Cerebellar nuclear complex (tissue), 1 donor: ENCODE measurements around the gene TSPEAR.
"Not testable (repeated sequence)": the region's sequence is repeated elsewhere in the genome, so short reads cannot be mapped to it uniquely, and the experiment has no call there.

Source experiments
- DNase-seq, 2 experiments: peaks; one replicate each; lab custom pipeline; 2025; lab: John Stamatoyannopoulos, UW

Gene TSPEAR

DNA sequence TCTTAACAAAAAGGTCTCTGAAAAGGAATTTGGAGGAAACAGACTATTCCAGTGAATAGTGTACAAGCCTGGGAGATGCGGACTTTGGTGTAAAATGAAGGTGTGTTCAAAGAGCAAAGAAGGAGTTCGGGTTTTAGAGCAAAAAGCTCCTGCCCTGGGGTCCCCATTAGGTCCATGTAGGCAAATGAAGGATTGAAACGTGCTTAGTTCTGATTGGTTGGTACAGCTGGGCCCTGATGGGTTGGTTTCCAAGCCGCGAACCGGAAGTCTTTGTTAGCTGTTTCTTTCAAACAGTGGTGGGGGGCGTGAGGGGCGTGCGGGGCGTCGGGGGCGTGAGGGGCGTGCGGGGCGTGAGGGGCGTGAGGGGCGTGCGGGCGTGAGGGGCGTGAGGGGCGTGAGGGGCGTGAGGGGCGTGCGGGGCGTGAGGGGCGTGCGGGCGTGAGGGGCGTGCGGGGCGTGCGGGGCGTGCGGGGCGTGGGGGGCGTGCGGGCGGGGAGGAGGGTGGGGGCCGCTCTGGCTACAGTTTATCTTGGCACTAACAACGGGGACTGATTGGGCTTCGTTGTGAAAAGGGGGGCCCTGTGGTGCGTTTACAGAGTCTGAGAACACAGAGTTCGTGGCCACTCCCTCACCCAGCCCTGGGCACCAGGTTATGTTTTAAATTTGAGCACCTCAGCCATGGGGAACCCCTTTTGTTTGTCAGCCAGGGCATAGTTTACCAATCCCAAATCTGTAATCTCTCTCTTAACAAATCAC, 226.7 kb downstream of the TSPEAR start:
- DNase-seq: no peak

DNA sequence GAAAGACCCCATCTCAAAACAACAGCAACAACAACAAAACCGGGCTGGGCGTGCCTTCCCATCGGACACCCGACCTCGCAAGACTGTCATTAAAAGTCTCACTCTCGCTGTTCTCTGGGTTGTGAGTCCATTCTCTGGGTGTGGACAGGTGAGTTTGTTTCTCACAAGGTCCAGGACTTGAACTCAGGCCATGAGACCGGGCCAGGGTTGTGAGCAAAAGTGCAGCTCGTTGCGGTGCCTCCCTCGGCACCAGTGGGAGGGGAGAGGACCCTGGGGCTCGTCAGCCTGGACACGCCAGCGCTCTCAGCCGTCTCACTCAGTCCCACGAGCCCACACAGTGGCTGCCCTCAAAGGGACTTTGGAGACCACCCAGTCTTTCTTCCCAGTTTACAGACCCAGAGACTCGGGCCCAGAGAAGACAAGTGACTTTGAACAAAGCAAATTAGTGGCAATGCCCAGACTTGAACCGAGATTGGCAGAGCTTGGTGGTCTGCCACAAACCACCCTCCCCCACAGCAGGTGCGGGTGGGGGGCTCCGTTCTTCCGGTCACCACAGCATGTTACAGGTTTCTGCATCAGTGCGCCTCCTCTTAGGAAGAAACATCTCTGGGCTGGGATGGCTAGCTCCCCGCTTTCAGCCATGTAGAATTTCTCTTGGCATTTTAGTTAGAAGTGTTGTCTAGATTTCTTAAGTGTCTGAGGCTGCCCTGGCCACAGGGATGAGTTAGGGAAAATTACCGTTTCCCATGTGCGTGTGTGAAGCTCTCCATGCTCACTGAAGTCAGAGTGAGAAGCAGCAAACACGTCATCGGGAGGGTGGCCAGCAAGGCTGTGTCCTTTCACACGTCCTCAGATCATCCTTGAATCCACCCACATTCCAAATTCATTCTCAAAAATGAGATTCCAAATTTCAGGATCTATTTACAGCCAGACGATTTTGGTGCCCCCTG, 227.8 kb downstream of the TSPEAR start:
- DNase-seq: no peak

DNA sequence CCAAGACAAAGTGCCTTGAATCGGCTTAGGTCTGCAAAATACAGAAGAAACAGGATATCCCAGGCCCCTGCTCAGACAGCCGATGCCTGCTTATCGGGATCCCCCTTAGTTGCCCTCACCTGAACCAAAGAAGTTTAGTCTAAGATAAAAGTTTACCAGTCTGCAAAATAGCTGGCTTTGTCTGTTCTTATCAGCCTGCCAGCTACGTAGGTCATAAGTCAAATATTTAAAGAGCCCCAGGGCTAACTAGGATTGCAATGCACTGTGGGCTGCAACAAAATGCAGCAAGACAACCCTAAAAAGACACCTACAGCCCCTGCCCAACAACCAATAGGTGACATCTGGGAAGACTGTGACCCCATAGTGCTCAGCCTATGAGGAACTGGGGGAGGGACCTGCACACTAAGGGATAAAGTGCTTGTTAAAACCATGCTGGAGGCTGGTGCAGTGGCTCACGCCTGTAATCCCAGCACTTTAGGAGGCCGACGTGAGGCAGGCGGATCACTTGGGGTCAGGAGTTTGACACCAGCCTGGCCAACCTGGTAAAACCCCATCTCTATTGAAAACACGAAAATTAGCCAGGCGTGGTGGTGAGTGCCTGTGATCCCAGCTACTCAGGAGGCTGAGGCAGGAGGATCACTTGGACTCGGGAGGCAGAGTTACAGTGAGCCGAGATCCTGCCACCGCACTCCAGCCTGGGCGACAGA, 228.6 kb downstream of the TSPEAR start:
- DNase-seq: no peak

DNA sequence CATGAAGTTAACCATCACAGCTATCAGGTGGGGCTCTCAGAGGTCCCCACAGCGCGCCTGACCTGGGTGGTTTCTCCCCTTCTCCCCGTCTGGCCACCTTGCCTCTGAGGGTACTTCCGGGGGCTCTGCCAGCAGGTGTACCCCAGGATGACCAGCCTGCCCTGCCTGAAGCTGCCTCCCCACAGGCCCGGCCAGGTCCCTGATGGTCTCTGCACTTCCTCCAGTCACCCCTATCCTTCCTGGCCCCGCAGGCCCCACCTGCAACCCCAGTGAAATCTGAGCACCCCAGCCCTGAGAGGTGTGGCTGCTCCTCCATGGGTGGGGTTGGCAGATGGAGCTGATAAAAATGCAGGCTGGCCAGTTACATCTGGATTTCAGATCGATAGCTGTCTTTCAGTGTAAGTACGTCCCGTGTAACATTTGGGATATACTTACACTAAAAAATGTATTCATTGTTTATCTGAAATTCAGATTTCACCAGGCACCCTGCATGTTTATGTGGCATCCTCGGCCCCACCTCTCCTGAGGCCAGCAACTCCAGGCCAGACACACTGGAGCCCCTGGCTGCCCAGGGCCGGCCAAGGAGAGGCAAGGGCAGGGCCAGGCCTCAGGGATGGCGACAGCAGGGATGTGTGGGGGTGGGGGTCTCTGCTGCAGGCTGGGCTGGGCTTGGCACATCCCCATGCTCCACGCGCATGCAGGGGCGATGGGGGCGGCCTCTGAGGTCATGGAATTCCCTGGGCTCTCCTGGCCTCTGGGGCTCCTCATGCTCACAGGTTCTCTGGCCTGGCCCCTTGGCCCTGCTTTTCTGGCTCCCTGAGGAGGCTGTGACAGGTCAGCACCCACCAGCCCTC, 230.9 kb downstream of the TSPEAR start:
- DNase-seq: no peak

DNA sequence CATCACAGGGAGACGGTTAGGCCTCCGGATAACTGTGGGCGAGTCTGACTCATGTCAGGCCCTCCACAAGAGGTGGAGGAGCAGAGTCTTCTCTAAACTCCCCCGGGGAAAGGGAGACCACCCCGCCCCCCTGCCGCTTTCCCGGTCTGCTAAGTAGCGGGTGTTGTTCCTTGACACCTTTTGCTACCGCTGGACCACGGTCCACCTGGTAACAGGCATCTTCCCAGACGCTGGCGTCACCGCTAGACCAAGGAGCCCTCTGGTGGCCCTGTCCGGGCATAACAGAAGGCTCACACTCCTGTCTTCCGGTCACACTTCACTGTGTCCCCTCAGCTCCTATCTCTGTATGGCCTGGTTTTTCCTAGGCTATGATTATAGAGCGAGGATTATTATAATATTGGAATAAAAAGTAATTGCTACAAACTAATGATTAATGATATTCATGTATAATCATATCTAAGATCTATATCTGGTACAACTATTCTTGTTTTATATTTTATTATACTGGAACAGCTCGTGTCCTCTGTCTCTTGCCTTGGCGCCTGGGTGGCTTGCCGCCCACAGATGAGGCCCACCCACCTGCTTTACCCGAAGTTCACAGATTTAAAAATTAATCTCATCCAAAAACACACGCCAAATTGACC, 231.7 kb downstream of the TSPEAR start:
- DNase-seq: not testable (repeated sequence)

DNA sequence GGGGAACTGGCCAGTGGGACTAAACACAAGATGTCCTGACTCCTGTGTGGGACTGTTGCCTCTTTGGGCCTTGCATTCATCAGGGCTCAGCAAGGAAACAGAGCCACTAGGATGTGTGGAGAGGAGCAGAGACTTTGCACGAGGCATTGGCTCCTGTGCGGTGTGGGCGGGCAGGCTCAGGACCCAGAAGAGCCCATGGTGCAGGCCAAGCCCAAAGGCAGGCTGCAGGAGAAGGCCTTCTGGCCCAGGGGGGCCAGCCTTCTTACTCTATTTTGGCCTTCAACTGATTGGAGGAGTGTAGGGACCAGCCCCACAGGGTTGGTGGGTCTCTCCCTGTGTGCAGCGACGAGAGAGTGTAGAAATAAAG, 232.6 kb downstream of the TSPEAR start:
- DNase-seq: no peak

DNA sequence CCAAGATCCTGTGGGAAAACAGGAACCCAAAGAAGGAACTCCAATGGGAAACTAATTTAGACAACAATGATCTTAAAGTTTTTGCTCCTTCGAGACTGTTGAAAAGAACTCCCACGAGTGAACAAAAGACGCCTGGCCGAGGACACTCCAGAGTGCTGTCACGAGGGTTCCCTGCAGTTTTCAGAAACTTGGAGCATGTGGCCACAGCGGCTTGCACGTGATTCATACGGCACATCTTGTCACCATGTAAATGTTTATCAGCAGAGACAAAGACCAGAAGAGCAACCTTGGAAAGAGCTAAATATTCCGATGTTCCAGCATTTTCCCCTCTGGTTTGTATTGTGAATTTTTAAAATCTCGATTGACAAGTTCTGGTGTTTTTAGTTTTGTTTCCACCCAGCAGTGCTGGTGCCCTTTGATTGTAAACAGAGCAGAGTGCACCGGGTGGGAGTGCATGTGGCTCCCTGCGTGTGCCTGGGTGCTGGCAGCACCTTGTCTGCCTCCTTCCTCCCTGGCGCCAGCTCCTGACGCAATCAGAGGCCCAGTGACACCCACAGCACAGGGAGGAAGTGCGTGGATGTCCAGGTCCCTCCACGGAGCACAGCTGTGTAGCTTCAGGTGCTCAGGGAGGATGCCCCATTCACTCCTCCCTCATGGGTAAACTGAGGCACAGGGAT, 233.1 kb downstream of the TSPEAR start:
- DNase-seq: no peak

DNA sequence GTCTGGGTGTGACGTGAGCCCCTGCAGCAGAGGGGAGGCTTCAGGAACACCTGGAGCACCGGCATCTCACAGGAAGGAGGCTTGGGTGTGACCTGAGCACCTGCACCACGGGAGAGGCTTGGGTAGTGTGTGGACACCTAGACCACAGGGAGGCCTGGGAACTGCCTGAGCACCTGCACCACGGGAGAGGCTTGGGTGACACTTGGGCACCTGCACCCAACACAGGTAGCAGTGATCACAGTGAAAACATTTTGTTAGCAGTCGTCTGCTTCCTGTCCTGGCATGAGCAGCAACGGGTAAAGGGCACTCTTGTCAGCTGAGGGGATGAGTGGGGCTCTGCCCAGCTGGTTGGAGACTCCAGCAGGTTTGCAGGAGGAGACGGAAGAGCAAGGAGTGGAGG, 233.7 kb downstream of the TSPEAR start:
- DNase-seq: no peak

DNA sequence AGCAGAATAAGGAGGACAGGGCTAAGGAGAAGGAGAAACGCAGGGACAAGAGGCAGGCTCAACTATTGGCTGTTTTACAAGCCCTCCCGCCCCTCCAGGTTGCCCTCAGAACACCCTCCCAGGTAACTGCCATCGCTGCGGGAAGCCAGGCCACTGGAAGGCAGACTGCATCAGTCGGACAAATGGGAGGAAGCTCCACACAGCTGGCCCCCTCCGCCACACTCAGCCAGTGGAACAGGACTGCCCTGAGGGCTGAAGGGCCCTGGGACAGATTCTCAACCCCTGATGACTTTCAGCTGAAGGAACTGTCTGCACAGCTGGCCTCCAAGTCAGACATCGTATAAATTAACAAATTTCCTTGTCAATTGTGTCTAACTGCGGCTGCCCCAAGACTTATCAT, 234.2 kb downstream of the TSPEAR start:
- no peak for DNase-seq

DNA sequence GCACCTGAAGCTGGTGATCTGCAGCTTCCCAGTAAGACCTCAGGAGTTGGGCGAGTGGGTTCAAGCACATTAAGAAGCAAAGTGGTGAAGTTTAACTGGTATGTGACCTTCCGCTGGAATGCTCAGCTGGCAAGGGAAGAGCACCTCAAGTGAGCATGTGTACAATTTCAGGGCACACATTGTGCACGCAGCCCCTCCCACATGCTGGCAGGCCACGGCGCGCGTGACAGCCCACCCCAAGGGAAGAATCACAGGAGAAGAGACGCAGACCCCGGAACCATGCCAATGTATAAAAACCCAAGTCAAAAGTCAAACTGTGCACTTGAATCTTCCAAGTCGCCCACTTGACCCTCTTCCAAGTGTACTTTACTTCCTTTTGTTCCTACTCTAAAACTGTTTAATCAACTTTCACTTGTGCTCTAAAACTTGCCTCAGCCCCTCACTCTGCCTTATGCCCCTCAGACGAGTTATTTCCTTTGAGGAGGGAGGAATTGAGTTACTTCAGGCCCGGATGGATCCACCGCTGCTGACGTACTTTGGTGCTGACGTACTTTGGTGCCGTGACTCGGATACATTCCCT, 236.0 kb downstream of the TSPEAR start:
- no peak for DNase-seq

DNA sequence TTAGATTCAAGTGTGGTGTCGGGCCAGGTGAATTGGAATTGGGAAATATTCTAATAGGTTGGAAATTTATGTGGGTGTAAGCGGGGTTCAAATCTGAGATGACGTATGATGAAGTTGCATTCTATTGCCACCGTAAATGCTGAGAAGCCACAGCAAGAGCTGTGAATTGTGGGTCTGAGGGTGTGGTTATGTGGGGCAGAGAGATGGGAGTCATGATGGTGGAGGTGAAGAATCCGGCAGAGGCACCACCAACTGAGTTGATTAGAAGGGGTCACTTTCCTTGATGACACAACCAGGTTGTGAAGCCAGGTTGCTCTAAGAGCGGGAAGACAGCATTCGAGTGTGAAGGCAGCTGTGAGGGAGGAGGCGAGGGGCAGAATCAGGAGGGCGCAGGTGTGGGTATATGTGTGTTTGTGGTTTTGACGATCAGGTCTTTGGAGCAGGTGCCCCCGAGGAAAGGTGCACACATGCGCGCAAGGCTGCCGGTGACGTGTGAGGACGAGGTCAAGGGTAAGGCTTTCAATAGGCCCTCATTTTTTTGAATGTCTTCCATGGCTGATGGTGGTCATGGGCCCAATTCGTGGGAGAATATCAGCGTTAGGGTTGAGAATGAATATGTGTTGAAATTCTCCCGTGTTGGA, 237.3 kb downstream of the TSPEAR start:
- no peak for DNase-seq

DNA sequence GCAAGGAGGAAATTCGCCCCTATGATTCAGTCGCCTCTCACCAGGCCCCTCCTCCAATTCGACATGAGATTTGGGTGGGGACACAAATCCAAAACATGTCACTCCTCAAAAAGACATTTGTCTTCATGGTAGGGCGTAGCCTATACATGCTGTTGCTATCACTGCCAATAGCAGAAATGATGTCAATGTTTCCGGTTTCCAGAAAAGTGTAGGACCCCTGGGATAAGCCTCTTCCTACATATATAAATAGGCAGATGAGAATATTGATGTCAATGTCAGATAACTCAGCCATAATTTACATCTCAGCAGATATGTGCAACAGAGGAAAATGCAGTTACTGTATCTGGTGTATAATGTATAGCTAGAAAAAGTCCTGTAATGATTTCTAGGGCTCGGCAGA, 239.4 kb downstream of the TSPEAR start:
- DNase-seq: no peak

DNA sequence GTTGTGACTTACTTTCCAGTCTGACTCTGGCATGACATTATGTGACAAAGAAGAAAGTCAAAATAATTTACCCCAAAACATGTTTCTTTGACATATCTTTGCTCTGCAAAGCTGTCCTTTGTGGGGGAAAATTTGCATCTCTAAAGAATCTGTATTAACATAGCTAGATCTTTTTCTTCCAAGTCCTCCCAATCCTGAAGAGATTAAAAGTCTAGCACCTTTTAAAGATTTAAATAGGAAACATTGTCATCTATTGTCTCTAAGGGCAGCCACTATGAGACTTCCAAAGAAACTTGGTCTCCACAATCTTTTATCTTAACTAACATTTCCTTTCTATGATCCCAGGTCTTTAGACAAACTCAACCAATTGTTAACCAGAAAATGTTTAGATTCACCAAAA, 240.0 kb downstream of the TSPEAR start:
- no peak for DNase-seq

DNA sequence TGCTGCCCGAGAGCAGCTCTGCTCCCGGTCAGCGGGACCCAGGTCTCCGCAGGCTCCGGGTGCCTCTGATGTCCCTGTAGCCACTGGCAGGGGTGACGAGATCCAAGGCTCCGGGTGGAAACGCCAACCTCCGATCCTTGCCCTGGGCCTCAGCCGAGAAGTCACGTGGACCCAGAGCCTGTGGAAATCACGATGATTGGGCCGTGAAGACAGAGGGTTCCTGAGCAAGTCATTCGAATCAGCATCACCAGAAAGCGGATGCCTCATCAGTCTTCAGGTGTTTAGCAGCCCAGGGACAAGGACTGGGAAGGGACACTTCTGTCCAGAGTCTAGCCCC, 243.5 kb downstream of the TSPEAR start:
- DNase-seq: no peak

DNA sequence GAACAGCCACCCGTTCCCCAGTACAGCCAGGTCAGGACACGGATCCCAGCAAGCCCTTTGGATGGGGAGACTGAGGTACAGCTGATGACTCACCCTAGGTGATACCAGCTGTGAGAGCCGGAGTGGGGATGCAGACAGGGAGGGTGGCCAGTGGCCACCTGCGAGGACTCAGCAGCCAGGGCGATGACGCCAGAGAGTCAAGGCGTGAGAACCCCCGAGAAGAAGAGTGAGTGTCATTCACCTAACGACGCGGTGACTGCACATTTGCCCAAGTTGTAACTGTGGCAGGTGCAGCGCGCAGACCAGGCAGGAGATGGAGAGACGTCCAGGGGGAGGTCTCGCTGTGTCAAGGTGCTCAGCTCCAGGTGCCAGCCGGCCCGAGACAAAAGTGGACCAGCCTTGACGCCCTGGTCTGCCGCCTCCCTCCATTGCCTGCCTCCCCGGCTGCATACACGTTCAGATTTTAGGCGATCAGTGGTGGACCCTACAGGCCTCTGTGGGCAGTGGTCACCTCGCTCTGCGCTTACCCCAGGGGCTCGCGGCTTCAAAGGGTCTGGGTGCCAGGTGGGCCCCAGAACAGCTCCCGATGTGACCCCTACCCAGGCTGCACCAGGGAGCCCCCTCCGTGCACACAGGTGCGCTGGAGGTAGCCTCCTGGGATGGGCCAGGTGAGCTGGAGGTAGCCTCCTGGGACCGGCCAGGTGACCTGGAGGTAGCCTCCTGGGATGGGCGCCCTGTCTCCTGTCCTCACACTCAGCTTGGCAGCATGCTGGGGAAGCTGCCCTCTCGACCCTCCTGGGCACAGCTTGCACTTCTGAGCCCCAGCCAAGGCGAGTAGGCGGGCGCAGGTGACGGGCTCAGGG, 244.1 kb downstream of the TSPEAR start:
- DNase-seq: no peak

DNA sequence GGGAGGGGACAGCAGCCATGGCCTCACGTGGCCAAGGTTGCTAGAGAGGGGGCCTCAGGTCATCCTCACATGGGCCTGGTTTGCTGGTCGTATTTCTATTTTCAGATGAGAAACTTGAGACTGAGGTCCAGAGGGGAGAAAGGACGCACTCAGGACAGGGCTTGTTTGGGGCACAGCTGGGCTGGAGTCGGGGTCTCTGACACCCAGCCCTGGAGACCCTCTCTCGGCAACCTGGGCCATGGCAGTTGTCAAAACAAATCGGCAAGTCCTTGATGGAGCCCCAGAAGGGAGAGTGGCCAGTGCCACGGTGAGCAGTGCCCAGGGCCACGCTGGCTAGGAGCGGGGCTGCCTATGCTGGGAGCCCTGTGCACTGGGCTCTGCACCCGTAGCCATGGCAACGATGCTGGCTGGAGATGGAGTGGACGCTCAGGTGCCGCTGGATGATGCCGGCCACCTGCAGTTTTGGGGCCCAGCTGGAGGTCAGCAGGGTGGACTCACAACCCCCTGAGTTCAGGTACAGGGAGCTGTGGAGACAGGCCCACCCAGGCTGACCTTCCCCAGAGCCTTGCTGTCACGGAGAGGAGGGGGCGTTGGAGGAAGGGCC, 244.9 kb downstream of the TSPEAR start:
- DNase-seq: no peak

DNA sequence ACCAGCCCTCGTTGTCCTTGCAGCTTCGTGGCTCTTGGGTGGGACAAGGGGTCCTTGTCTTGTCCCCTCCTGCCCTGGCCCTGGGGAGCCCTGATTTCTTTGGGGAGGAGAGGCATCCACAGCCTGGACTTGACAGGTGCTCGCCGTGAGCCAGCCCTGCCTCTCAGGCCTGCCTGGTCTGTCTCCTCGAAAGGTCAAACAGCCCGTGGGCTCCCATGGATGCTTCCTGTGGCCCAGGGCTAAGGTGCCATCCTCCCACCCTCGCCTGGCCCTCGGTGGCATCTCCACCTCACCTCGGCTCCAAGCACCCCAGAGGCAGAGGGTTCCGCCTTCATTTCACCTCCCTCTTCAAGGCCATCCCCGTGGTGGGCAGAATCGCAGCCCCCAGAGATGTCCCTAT, 247.0 kb downstream of the TSPEAR start:
- no peak for DNase-seq

DNA sequence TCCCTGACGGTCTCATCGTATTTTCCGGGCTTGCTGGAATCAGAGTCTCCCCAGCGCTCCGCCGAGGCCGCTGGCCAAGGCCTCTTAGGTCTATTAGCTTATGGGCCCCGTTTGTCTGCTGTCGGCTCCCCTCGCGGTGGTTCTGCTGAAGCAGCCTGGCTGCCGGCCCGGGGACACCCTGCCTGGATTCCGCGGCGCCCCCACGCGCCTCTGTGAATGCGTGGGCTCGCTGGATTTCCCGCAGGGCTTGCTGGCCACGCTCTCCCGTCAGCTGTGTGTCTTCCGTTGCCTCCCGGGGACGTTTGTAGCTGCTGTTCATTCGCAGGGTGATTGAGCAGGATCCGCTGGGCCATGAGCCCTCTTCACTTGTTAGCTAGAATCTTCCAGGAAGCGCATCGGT, 247.6 kb downstream of the TSPEAR start:
- DNase-seq: no peak

DNA sequence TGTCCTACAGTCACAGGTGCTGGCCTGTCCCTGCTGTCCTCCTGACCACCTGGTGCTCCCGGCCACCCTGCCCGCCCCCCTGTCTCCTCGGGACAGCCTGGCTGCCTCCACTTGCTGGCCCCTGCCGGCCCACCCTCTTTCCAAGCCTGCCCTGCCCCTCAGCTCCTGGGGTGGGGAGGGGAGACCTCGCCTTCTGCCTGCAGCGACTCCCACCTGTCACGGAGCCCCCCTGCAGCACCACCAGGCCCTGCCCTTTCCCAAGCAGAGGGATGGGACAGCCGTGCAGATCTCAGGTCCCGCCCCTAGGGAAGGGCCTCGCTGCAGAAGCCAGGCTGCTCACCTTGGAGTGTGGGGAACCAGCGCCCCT, 248.6 kb downstream of the TSPEAR start:
- no peak for DNase-seq
